Measurements from ENCODE around the gene CNTNAP2.
"Not testable (repeated sequence)": the region's sequence is repeated elsewhere in the genome, so short reads cannot be mapped to it uniquely, and the experiment has no call there.

CNTNAP2 gene

DNA sequence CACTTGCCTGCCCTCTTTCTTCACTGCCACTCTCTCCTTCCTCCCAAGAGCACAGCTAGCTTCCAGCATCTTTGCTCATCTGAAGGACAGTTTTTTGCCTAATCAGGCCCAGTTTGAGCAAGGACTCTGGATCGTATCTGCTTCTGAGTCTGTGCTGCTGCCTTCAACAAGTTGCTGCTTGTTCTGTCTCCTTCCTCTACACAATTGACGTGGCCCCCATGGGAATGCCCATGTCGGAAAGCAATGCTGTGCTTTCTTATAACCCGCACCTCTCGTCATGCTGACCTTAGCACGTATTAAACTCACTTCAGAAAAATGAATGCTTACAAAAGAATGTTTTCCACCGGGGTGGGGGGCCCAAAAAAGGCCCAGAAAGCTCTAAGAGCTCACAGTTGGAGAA is 2149.3 kb downstream of the CNTNAP2 start:
- no peak for DNase-seq (ENCODE audit: low spot score)

DNA sequence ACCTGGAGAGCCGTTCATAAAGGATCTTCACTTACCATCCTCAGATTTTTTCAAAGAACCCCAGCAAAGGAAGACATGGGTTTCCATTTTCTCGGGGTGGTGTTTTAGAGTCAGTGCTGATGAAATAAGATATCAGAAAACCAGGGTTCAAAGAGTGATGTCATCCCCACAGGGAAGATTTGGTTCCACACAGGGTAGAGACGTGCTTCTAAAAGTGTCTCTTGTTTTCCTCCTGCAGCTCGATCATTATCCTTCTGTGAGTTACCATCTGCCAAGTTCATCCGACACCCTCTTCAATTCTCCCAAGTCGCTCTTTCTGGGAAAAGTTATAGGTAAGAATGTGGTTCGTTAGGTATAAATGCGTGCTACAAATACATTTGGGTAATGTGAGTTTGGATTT is 2150.2 kb downstream of the CNTNAP2 start:
- no peak for DNase-seq (ENCODE audit: low spot score)

DNA sequence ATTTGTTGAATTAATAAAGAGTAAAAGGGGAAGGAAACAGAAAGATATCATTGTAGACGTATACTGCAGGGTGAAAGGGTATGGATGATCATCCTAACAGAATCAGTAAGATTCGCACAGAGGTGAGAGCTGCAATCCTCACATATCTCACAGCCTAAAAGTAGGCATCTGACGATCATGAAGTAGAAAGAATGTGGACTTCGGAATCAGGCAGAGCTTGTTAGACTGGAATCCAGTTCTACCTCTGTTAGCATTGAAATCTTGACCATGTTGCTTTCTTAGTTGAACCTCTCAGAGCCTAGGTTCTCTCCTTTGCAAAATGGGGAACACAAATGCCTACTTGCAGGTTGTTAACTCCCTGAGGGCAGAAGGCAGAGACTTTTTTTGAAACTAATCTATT is 2154.0 kb downstream of the CNTNAP2 start:
- DNase-seq (ENCODE audit: low spot score), result no peak

DNA sequence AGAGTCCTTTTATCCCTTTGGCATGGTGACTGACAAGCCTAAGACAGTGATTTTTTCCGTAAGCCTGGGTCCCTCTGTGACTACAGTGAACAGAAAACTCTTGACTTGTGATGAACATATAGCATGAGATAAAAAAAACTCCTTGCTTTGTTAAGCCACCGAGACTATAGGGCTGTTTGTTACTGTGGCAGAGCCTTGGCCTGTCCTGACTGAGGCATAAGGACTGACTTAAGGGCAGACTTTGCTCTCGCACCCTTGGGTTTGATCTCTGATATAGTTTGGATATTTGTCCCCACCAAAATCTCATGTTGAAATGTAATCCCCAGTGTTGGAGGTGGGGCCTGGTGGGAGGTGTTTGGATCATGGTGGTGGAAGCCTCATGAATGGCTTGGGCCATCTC is 2157.5 kb downstream of the CNTNAP2 start:
- DNase-seq (ENCODE audit: low spot score), result no peak

DNA sequence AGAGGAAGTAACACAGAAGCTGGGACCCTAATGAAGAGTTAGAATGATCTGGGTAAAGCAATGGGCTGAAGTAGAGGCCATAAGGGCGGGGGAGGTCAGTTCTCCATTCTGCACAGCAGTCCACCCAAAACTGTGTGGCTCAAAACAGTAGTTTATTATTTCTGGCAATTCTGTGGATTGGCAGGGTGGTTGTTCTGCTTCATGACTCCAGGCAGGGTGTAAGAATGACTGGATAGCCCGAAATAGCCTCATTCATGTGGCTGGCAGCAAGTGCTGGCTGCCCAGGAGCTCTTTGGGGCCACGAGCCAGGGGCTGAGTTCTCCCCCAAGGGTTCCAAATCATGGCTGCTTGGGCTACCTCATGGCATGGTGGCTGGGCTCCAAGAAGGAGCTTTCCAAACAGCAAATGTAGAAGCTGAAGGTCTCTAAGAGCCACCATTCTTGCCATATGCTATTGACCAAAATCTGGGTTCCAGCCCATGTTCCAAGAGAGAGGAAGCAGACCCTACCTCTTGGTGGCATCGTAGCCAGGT is 2158.8 kb downstream of the CNTNAP2 start:
- no peak for DNase-seq (ENCODE audit: low spot score)

DNA sequence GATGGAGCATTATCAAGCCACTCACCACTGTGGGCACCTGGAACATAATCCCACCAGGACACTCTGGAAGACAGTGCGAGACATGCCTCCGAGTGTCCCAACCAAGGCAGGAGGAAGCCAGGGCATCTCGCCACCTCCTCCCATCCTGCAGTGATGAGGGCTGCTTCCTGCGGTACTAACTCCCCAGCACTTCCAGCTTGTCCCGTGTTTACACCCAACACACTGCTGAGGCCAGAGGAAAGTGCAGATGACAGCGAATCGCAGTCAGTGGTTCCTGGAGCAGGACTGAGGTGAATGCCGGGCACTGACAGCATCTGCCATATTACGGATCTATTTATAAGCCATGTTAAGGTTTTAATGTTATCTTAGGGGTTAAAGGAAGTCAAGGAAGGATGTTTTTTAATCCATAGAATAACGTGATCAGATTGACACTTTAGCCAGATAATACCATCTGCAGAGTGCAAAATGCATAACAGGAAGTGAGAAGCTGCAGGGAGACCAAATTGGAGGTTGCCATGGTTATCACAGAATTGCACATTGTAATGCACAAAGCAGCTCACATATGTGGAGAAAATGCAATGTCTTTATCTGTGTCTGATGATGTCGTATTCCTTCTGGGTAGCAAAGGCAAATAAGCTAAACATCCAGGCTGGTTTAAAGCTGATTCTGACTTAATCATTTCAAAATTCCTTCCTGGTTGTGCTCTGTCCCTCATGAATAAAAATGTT is 2159.9 kb downstream of the CNTNAP2 start:
- peak; percentile 44 for DNase-seq (ENCODE audit: low spot score)

DNA sequence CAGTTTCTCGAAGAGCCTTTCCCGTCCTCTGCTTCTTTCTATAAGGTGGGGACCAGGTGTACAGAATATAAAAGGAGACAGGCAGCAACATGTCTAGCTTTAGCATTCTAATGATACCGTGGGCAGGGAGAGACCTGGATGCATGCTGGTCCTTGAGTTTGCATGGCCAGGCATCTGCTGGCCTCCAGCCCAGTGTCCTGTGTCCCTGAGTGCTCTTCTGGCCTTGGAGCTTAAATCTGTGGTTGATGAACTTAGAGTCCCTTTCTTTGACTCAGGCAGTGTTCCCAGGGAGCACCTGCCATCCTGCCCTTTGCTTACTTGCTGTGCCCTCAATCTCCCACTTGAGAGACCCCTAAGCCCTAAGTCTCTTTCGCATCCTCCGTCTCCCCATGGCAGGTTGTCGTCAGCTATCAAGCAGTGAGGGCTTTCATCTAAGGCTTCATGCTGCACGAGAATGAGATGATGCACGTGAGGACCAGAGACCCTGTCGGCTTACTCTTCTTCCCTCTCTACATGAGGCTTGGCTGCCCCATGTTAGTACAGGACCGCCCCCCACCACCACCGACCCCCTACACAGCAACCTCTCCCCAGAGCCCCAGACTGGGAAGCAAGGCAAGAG is 2160.6 kb downstream of the CNTNAP2 start:
- DNase-seq (ENCODE audit: low spot score), result no peak

DNA sequence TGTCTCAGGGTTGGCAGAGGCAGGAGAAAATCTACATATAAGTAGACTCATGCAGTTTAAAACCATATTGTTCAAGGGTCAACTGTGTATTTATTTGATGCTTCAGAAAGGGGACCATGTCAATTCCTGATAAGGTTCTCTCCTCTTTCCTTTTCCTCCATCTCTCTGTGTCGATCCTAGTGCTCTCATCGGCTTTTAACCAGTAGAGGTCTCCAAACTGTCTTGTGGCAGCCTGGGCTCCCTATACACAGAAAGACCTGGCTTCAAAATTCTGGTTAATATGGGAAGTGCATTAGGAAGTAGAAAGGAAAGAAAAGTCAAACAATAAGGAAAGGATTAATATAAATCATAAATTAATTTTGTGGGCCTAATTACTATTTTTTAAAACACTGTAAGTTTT is 2169.5 kb downstream of the CNTNAP2 start:
- peak; percentile 42 for DNase-seq (ENCODE audit: low spot score)

DNA sequence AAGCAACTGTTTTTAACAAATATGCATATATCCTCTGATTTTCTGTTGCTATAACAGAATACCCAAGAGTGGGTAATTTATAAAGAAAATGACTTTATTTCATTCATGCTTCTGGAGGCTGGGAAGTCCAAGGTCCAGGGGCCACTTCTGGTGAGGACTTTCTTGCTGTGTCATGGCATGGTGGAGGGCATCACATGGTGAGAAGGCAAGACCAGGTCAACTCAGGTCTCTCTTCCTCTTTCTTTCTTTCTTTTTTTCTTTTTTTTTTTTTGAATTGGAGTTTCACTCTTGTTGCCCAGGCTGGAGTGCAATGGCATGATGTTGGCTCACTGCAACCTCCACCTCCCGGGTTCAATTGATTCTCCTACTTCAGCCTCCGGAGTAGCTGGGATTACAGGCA is 2170.9 kb downstream of the CNTNAP2 start:
- DNase-seq (ENCODE audit: low spot score), result no peak

DNA sequence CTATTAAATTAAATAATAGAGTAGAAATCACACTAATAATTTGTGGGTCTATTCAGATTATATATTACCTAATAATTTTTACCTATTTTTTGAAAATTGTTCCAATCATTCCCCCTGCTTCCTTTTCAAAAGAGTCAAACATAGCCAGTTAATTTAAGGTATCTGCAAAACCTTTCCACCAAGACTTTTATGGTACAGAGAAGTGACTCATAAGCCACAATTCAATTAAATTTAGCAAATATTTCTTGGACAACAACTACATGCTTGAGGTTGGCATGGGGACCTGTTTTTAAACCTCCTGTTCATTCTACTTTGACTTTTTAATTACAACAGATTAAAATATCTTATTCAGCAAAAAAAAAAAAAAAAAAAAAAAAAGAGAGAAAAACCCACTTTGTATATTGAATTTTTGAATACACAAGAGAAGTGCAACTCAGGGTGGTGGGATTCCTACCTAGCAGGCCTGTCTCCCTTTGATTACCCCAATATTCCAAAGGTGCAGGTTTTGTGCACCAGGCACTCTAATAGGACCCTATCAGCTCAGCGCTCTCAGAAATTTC is 2172.1 kb downstream of the CNTNAP2 start:
- DNase-seq (ENCODE audit: low spot score), result no peak

DNA sequence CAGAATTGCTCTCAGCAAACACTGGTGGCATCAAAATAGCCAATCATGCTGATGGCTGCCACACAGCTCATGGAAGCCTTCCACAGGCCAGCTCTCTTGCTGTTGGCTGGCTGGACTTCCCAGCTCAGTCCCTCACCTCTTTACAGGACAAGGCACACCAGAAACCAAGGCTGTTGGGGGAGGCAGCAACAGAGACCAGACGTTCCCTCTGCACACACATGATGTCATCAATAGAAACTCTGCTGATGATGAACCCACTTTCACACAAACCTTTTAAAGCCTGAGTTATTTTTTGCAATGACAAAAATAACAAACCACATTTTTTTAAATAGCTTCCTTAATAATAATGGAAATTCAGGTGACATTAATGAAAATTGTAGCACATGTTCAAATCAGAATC is 2173.0 kb downstream of the CNTNAP2 start:
- DNase-seq (ENCODE audit: low spot score), result no peak

DNA sequence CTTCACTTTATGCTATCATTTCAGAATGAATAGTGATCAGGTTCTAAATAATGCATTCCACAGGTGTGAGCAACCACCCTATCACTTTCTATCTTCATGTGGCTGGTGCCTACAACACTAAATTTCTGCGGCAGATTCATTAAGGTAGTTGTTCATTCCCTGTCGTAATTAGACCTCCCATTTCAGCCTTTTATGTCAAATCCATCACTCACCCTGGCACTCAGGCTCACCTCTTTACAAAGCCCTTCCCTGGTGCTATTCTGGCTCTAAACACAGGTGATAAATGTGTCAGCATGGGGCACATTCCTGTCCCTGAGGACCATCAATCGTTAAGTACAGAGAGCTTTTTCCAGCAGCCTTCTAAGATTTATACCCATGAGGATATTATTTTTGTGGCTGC is 2173.9 kb downstream of the CNTNAP2 start:
- DNase-seq (ENCODE audit: low spot score), result no peak

DNA sequence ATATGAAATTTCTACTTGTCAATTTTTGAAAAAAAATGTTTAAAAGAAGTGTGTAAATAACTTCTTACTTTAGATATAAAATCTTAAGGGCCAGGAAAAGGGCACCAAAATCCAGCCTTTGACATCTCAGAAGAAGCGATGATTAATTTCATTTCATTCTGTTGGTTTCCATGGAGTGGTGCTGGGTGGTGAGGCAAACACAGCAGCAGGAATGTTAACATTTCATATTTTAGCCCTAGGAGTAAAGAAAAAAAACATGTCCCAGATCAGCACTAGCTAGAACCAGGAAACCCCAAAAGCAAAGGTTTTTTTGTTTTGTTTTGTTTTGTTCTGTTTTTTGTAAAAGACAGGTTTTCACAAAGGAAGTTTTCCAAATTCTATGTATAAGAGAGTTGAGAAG is 2175.2 kb downstream of the CNTNAP2 start:
- no peak for DNase-seq (ENCODE audit: low spot score)

DNA sequence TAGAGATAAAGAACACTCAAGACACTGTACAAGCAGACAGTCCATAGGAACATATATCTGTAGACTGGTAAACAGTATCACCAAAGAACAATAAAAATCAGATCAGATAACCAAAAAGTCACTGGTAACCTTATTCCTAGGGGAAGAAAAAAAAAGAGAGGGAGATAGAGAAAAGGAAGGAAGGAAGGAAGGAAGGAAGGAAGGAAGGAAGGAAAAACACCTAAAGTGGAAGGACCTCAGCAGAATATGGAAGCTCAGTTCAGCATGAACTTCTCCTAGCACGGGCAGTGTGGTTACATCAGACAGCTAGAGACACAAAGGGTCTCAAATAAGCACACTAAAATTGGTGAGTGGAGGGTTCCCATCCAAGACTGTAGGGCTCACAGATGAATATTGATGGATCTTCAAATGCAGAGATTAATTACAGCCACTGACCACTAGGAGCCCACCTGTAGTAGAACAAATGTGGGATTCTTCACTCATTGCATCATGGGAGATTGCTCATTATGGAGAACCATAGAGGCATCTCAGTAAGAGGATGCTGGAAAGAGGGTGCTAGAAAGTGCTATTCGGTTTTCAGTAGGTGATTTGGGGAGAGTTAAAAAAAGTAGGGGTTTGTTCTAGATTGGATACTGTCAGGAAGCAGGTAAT is 2180.5 kb downstream of the CNTNAP2 start:
- peak; percentile 58 for DNase-seq (ENCODE audit: low spot score)

DNA sequence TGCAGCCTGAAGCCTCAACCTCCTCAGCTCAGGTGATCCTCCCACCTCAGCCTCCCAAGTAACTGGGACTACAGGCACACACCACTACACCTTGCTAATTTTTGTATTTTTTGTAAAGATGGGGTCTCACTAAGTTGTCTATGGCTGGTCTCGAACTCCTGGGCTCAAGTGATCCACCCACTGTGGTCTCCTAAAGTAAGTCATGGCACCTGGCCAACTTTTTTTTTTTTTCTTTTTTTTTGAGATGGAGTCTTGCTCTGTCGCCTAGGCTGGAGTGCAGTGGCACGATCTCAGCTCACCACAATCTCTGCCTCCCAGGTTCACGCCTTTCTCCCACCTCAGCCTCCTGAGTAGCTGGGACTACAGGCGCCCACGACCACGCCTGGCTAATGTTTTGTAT is 2182.2 kb downstream of the CNTNAP2 start:
- DNase-seq (ENCODE audit: low spot score), result not testable (repeated sequence)

DNA sequence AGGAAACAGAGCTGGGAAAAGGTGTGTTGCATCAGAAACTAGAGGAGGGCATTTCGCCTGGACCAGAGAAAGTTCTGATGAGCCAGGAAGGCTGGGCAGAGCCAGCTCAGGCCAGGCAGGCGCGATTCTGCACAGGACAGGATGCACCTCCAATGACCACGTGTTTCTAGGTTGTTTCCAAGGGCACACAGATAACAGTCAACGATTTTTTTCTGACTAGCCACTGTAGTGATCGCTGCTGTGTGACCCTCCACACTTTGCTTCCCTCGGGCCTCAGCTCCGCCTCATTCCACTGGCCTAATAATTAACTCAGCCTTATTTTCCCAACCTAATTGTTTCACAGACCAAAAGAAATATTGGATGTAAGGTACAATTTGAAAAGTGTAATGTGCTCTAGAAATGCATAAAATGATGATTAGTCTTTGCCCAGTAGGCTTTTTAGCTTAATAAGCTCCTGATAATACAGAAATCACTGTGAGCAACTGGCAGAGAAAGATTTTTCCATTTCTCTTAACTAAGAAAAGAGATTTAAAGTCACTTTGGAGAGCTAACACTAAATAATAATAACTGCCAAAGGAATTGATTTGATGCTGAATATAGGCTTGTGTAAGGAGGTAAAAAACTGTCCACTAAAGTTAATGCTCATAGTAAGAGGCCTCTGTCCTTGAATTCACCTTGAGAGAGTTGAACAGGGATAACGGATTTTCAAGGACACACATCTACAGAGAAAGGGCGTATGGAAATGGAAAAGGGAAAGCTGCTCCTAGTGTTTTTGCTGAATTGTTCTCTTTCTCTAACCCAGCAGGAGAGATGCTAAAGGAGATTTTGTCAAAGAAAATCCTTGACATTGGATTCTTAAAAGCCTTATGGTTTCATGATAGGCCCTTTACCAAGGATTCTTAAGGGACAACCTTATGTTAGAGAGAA is 2183.0 kb downstream of the CNTNAP2 start:
- no peak for DNase-seq (ENCODE audit: low spot score)

DNA sequence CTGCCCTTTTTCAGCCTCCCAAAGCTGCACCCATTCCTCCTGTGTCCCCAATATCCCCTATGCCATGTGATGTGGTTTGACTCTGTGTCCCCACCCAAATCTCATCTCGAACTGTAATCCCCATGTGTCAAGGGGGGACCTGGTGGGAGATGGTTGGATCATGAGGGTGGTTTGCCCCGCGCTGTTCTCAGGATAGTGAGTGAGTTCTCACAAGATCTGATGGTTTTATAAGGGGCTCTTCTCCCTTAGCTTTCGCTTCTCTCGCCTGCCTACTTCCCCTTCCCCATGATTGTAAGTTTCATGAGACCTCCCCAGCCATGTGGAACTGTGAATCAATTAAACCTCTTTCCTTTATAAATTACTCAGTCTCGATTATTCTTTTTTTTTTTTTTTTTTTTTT is 2185.8 kb downstream of the CNTNAP2 start:
- not testable (repeated sequence) for DNase-seq (ENCODE audit: low spot score)

DNA sequence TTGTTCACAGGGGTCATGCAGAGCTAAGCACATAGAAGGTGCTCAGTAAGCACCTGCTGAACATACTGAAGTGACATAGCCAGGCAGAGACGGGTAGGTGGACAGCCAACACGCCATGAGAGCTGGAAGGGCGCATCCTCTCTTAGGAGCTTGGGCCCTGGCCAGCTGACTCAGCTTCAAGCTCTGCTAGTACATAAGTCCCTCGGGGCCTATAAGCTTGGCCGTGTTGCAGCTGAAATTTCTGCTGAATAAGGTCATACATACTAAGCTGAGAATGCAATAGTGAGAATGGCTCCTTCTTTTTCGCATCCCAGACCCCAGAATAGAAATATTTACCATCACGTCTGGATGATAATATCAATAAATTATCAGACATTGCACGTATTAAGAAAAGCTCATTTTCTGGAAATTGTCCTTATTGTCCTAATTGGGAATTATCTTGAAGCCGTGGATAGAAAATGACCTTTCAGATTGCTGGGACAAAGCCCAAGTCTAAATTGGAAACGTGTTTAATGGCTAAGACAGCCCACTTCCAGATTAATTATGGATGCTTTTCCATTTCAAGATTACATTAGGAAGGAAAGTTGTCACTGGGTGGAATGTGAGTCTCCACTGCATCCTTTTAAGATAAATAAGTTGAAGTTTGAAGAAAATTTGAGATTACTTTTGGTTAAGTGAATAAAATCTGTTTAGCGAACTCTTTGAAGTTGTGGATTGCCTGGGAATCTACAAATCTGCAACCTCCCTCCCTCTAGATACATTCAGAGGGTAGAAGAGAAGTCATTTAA is 2186.9 kb downstream of the CNTNAP2 start:
- DNase-seq (ENCODE audit: low spot score), result peak; percentile 62

DNA sequence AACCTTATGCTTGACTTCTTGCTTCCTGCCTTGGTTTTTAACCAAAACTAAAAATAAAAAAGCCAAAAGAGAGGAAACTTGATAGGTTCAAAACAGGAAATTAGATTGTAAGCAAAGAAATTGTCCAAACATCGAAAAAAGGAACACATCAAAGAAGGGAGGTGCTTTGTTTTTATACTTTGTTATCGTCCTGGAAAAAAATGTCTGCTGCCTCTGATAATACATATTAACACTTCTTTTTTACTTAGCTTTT is 2187.4 kb downstream of the CNTNAP2 start:
- peak; percentile 40 for DNase-seq (ENCODE audit: low spot score)

DNA sequence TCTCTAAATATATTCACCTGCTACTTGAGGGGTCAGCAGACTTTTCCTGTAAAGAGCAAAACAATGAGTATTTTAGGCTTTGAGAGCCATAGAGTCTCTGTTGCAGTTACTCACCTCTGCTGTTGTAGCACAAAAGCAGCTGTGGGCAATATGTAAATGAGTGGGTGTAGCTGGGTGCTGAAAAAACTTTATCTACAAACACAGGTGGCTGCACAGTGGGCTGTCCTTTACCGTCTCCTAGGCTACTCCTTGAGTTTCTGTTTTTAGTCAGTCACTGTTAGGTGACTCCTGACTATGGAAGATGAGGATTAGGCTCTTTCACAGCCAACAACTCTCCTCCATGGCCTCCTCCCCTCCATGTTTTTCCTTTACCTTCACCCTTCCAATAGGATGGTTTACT is 2187.9 kb downstream of the CNTNAP2 start:
- DNase-seq (ENCODE audit: low spot score), result peak; percentile 89

DNA sequence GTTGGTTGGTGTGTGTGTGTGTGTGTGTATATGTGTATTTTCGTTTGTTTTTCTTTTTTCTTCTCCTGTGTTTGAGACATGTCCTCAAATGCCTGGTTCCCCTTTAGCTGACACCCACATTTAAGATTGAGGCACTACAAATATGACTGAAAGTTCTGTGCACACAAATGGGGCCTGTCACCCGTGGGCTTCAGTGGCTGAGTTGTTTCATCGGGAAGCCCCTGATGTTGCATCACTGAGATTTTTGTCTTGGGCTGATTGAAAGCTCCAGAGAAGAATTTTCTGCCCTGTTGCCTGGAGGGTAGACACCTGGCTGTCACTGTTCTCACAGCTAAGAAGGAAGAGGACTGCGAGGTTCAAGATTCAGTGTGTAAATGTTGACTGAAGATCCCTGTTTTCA is 2190.2 kb downstream of the CNTNAP2 start:
- DNase-seq (ENCODE audit: low spot score), result peak; percentile 30

Data from NAMALWA (cell line).